ENCODE data around the gene DTWD2.
"Not testable (repeated sequence)": the region's sequence is repeated elsewhere in the genome, so short reads cannot be mapped to it uniquely, and the experiment has no call there.

DNA sequence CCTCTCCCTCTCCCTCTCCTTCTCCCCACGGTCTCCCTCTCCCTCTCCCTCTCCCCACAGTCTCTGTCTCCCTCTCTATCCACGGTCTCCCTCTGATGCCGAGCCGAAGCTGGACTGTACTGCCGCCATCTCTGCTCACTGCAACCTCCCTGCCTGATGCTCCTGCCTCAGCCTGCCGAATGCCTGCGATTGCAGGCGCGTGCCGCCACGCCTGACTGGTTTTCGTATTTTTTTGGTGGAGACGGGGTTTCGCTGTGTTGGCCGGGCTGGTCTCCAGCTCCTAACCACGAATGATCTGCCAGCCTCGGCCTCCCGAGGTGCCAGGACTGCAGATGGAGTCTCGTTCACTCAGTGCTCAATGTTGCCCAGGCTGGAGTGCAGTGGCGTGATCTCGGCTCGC, 24.0 kb downstream of the DTWD2 start:
- TF ChIP-seq, protein P1, sequence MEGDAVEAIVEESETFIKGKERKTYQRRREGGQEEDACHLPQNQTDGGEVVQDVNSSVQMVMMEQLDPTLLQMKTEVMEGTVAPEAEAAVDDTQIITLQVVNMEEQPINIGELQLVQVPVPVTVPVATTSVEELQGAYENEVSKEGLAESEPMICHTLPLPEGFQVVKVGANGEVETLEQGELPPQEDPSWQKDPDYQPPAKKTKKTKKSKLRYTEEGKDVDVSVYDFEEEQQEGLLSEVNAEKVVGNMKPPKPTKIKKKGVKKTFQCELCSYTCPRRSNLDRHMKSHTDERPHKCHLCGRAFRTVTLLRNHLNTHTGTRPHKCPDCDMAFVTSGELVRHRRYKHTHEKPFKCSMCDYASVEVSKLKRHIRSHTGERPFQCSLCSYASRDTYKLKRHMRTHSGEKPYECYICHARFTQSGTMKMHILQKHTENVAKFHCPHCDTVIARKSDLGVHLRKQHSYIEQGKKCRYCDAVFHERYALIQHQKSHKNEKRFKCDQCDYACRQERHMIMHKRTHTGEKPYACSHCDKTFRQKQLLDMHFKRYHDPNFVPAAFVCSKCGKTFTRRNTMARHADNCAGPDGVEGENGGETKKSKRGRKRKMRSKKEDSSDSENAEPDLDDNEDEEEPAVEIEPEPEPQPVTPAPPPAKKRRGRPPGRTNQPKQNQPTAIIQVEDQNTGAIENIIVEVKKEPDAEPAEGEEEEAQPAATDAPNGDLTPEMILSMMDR (IDR thresholded peaks at IDR 0.05), result not testable (repeated sequence)
- TF ChIP-seq USF2 (IDR thresholded peaks at IDR 0.05; ENCODE audit: borderline replicate concordance, low read depth, low read length); POLR2AphosphoS5 (IDR thresholded peaks at IDR 0.05; ENCODE audit: low read depth, low read length); SMC3 (IDR thresholded peaks at IDR 0.05; ENCODE audit: low read depth, low read length); RAD21 (IDR thresholded peaks at IDR 0.05; ENCODE audit: low read length): not testable (repeated sequence)

Data from SK-N-SH (cell line).